GM21737 (cell line): ENCODE results near the gene CREBRF.
"Not testable (repeated sequence)": the region's sequence is repeated elsewhere in the genome, so short reads cannot be mapped to it uniquely, and the experiment has no call there.

ENCODE experiments used
- ATAC-seq: cut with Tn5 transposase; IDR thresholded peaks from one replicate; pipeline ENCODE4 v1.9.1; 2021; ENCODE audit warnings: mild to moderate bottlenecking, moderate library complexity; ENCODE audit not compliant: unreplicated experiment

CREBRF gene

GRCh38 chr5:173076471-173076870 lies 20.3 kb downstream of the CREBRF start:
- ATAC-seq, result not testable (repeated sequence)

DNA sequence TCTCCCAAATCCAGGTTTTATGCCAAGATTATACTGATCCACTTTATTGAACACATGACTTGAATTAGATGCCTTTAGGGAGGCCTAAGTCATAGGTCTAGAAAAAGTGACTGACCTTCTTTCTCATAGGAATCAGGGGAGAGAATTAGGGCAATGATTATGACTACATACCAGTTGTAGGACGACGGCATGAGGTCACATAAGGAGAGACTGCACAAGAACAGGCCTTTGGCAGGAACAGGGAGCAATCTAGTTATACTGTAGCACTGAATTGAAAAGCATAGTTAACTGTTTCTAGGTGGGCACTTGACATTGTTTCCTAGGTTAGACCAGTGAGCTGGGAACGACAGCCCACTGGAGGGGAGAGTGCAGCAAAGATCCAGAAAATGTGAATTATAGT lies 22.7 kb downstream of the CREBRF start:
- ATAC-seq, result no peak

DNA sequence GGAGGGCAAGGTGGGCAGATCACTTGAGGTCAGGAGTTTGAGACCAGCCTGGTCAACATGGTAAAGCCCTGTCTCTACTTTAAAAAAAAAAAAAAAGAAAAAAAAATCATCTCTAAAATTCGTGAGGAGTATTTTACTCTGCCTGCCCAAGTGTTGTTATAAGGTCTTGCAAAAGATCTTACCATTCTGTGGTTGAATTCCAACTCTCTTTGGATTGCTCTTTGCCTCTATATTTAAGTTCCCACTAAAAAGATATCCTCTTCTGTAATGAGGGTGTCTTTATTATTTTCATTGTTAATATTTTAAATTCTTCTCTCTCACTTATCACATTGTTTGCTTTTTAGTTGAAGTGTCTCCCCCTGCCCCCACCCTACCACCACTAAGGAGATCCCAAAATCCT lies 33.4 kb downstream of the CREBRF start:
- ATAC-seq, result no peak

DNA sequence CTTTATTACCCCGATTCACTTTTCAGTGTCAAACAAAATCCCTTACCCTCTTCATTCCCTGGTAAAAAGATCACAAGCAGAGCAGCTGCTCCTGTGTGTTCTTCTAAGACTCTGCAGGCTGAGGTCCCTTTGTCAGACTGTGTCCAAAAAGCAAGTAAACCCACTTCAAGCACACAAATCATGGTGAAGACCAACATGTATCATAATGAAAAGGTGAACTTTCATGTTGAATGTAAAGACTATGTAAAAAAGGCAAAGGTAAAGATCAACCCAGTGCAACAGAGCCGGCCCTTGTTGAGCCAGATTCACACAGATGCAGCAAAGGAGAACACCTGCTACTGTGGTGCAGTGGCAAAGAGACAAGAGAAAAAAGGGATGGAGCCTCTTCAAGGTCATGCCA lies 34.5 kb downstream of the CREBRF start:
- ATAC-seq, result no peak

DNA sequence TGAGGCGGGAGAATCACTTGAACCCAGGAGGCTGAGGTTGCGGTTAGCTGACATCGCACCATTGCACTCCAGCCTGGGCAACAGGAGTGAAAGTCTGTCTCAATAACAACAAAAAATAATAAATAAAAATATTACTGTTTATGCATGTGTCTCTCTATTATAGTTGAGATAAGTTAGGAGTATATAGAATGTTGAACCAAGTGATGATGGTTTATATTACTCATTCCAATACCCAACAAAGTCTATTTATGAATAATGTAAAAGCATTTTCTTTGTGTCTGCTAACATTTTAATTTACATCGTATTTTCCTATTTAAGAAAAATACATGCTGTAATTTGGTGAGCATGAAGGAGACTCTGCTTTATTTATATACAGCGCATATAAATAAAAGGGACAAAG lies 35.8 kb downstream of the CREBRF start:
- no peak for ATAC-seq

- no peak for ATAC-seq
These were observed 37.5 kb downstream of the CREBRF start for GRCh38 chr5:173093606-173094005.

GRCh38 chr5:173094012-173094661 lies 38.0 kb downstream of the CREBRF start:
- ATAC-seq, result no peak

- no peak for ATAC-seq
These were observed 42.6 kb downstream of the CREBRF start for GRCh38 chr5:173098787-173099186.

GRCh38 chr5:173099461-173099860 lies 43.3 kb downstream of the CREBRF start:
- no peak for ATAC-seq

DNA sequence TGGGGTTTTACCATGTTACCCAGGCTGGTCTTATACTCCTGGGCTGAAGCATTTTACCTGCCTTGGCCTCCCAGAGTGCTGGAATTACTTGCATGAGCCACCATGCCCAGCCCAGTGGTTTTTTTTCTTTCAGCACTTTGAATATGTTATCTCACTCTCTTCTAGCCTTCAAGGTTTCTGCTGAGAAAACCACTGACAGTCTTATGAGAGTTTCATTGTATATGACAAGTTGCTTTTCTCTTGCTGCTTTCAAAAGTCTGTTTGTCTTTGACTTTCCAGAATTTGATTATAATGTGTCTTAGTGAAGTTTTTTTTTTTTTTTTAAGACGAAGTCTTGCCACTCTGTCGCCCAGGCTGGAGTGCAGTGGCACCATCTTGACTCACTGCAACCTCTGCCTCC lies 45.1 kb downstream of the CREBRF start:
- ATAC-seq, result no peak

DNA sequence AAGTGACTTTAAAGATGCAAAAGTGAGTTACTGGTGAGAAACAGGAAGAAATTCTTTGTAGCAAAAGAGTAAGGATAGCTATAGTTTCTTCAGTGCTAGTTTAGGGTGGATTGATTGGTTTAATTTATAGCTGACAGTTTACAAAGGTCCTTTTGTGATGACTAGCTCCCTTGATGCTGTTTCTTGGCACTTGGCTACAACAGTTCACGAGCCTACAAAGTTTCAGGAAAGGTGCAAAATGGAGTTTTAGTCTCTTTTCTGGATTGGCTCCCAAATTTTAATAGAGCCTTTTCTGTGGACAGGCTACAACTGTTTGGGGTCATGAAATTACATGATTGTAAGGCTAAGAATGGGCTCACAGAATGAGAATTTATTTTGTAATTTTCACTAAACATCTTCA lies 47.3 kb downstream of the CREBRF start:
- ATAC-seq, result no peak

DNA sequence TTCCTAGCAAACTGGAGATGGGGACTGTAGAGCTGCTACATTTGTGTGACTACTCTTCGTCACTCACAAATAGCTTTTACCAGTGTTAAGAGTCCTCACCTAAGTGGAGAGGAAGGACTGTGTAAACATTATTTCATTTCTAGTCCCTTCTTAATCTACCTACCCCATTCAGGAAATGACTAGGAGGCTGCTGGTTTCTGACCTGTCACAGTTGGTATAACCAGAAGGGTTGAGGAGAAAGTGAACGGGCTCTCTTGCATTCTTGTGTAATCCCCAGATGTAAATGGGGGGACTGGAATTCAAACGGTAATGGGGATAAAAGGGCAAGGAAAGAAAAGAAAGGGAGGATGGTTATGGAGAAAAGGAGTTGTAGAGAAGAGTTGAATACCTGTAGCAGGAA lies 52.8 kb downstream of the CREBRF start:
- ATAC-seq, result no peak

- ATAC-seq, result no peak
These were observed 58.4 kb downstream of the CREBRF start for GRCh38 chr5:173114536-173114935.

GRCh38 chr5:173119719-173120118 lies 63.6 kb downstream of the CREBRF start:
- no peak for ATAC-seq

GRCh38 chr5:173123416-173123815 lies 67.3 kb downstream of the CREBRF start:
- ATAC-seq, result no peak

DNA sequence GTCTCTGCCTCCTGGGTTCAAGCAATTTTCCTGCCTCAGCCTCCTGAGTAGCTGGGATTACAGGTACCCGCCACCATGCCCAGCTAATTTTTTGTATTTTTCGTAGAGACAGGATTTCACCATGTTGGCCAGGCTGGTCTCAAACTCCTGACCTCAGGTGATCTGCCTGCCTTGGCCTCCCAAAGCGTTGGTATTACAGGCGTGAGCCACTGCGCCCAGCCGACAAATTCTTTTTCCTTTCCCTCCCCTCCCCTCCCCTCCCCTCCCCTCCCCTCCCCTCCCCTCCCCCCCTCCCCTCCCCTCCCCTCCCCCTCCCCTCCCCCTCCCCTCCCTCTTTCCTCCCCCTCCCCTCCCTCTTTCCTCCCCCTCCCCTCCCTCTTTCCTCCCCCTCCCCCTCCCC lies 76.0 kb downstream of the CREBRF start:
- not testable (repeated sequence) for ATAC-seq

- no peak for ATAC-seq
These were observed 82.6 kb downstream of the CREBRF start for GRCh38 chr5:173138707-173139106.

DNA sequence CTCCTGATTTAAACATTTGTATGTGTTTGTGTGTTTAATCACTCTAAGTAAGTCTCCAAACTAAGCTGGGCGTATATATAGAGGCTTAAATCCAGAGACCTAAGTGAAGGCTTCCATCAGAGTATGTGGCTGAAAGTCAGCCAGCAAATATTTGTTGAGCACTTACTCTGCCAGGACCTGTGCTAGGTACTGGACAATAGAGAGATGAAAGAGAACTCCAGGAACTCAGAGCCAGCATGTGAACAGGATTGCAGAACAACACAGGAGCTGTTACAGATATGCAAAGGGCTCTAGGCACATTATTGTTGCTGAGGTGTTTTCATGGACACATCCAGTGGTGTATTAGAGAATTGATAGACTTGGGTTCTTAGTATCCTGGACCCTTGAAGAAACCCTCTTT lies 83.5 kb downstream of the CREBRF start:
- no peak for ATAC-seq

- no peak for ATAC-seq
These were observed 84.6 kb downstream of the CREBRF start for GRCh38 chr5:173140769-173141168.

DNA sequence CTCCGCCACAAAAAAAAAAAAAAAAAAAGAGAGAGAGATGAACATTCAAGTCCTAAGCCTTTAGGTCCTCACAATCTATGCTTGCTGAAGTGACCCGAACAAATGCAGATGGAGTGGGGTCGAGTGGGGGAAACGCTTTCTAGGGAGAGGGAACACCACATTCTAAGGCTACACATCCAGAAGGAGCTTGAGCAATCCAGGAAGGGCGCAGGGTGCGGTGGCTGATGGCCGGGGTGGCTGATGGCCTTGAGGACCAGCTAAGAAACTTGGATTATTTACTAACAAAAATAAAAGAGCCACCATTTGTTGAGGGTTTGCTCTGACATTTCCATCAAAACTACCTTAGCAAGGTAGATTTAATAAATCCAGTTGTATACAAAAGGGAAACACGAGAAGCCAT lies 87.4 kb downstream of the CREBRF start:
- ATAC-seq, result no peak

DNA sequence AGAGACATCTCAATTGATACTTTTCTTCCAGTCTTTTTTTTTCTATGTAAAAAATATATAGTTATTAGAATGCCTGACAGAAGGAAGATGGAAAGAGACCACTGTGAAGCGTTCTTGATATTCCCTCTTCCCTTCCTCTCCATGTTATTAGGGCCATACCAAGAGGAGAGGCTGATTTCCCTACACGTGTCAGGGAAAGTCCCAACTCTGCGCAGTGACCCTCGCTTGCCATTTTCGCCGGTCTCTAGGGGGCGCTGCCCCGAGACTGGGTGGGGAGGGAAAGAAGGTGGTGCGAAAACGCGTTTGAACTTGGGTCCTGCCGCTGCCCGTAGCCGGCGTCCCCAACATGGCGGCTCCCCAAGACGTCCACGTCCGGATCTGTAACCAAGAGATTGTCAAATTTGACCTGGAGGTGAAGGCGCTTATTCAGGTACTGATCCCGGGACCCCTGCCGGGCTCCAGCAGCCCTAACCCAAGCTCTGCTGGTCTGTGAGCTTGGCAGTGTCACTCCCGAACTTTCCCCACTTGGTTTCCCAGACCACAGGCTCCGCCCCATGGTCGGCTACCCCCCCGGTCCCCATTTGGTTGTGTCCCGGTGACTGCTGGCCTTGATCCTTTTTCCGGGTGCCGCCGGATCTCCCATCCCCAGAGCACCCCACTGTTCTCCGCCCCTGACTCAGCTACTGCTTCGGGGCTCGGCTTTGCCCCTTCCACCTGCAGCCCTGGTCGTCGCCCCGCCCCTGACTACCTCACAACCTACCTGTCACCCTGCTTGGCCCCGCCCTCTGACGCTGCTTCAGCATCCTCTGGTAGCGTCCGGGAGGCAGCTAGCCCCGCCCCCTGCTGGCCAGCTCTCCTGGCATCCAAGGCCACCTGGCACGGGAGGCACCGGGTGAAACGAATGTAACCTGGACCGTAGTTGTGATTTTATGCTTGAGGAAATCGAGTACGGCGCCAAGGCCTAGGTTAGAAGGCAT lies 88.3 kb downstream of the CREBRF start, which contains the start of gene BNIP1:
Gene BNIP1 (plus strand): TSS at position 332 of the 977 bp plus-strand sequence. CDS start 15 bp downstream, at position 347.
- ATAC-seq, result peak; percentile 84

DNA sequence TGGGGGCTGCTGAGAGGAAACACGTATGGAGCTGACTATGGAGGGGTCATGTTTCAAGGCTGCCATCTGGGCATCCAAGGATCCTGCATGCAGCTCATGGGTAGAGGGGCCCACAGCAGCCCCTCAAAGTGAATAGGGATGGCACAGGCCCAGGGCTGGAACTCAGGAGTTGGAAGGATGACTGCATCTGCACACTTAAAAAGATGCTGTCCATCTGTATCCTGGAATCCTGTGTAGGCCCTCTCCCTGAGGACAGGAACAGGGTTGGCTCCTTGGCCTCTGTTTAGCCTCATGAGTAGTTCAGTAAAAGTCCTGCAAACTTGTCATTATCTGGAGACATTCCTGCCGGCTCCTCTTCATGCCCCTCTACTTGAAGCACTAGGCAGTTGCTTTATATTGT lies 92.2 kb downstream of the CREBRF start:
- ATAC-seq, result no peak
